Stimulated activated CD4-positive, alpha-beta T cell treated with anti-CD3 and anti-CD28 coated beads, Interleukin-12 subunit alpha, Interleukin-12 subunit beta, amount 100 ng/mL, for 48 hours (primary cell): Measurements from ENCODE around the gene MYH9.

Experiments used
- DNase-seq, 3 donors: peaks; one replicate each; pipeline ENCODE4 v3.0.0-alpha.2; 2020; ENCODE audit warnings: low read depth in 2 of 3, low spot score in 1 of 3

MYH9 gene

GRCh38 chr22:36386900-36387708 lies 663 bp downstream of the MYH9 start:
- no peak for DNase-seq

GRCh38 chr22:36386351-36386899 lies 1.3 kb downstream of the MYH9 start:
- DNase-seq, result peak in 1 of 3 donors; percentile 60

GRCh38 chr22:36385491-36386350 lies 2.0 kb downstream of the MYH9 start:
- DNase-seq, result peak in 1 of 3 donors; percentile 55

GRCh38 chr22:36384766-36385481 lies 2.8 kb downstream of the MYH9 start:
- DNase-seq, result no peak

- DNase-seq, result no peak
Observed at GRCh38 chr22:36383110-36383581, 4.6 kb downstream of the MYH9 start.

GRCh38 chr22:36381513-36382128 lies 6.1 kb downstream of the MYH9 start:
- no peak for DNase-seq

GRCh38 chr22:36379593-36380361 lies 8.0 kb downstream of the MYH9 start:
- DNase-seq, result no peak

GRCh38 chr22:36378869-36379217 lies 8.9 kb downstream of the MYH9 start:
- DNase-seq, result no peak

GRCh38 chr22:36378080-36378868 lies 9.5 kb downstream of the MYH9 start:
- no peak for DNase-seq

GRCh38 chr22:36377022-36377631 lies 10.6 kb downstream of the MYH9 start:
- no peak for DNase-seq

- DNase-seq, result no peak
Observed at GRCh38 chr22:36376265-36376664, 11.5 kb downstream of the MYH9 start.

- DNase-seq, result no peak
Observed at GRCh38 chr22:36375071-36375980, 12.4 kb downstream of the MYH9 start.

GRCh38 chr22:36374603-36375024 lies 13.2 kb downstream of the MYH9 start:
- DNase-seq, result peak in 2 of 3 donors; percentile 58 to 59

- no peak for DNase-seq
Observed at GRCh38 chr22:36373258-36373579, 14.5 kb downstream of the MYH9 start.

- DNase-seq, result no peak
Observed at GRCh38 chr22:36371920-36372319, 15.8 kb downstream of the MYH9 start.

GRCh38 chr22:36369922-36370791 lies 17.6 kb downstream of the MYH9 start:
- DNase-seq, result no peak
